ENCODE results near the gene GTF3C1.

GTF3C1 gene

DNA sequence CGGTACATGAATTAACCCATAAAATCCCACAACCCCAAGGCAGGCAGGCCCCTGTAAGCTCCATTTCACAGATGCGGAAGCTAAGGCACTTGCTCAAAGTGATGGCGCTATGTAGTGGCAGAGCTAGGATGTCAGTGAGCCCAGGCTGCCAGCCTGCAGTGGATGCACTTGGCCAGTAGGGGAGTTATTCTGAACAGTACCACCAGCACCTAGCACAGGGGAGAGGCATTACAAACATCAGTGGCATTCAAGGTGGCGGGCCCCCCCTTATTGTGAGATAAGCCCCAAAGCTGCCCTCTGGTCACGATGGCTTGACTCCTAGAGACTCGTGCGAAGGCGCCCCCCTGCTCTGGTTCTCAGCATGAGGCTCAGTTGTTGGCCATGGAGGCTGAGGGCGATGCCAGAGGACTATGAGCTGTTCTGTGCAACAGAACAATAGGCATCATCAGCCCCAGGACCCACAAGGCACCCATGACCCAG, 33.8 kb downstream of the GTF3C1 start:
- peak; percentile 46 for DNase-seq

GRCh38 chr16:27514806-27515205, 34.9 kb downstream of the GTF3C1 start:
- no peak for DNase-seq

DNA sequence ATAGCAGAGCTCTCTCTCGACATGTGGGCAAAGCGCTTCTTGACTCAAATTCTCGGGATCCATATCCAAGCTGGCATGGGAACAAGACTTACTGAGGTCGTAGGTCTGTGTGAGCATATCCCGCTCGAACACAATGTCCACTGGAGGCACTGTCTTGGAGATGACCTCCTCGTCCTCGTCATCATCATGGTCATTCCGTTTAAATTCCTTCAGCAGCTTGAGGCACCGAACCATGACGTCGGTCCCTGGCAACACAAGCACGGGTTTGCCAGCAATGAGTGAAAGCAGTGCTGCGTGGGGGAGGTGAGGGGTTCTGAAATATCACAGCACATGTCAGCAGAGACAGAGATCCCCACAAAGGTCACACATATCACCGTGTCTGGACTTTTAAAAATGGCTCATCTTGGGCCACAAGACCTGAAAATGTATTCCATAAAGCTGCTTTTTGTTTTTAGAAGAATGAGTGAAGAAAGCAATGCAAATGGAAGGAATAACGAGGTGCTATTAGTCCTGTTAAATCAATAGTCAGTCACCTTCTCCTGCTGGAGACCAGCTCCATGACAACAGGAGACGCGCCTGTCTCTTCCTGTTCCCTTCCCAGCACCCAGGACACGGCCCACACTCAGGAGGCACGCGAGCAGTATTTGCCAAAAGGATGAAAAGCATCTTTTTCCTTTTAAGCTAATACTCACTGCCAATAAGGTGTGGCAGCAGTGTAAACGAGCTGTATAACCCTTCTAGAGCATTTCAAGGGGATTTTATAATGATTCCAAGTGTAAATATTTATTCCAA, 37.9 kb downstream of the GTF3C1 start:
- DNase-seq: no peak

- DNase-seq: no peak
Observed at GRCh38 chr16:27508476-27508875, 41.2 kb downstream of the GTF3C1 start.

GRCh38 chr16:27506771-27507170, 42.9 kb downstream of the GTF3C1 start:
- no peak for DNase-seq

DNA sequence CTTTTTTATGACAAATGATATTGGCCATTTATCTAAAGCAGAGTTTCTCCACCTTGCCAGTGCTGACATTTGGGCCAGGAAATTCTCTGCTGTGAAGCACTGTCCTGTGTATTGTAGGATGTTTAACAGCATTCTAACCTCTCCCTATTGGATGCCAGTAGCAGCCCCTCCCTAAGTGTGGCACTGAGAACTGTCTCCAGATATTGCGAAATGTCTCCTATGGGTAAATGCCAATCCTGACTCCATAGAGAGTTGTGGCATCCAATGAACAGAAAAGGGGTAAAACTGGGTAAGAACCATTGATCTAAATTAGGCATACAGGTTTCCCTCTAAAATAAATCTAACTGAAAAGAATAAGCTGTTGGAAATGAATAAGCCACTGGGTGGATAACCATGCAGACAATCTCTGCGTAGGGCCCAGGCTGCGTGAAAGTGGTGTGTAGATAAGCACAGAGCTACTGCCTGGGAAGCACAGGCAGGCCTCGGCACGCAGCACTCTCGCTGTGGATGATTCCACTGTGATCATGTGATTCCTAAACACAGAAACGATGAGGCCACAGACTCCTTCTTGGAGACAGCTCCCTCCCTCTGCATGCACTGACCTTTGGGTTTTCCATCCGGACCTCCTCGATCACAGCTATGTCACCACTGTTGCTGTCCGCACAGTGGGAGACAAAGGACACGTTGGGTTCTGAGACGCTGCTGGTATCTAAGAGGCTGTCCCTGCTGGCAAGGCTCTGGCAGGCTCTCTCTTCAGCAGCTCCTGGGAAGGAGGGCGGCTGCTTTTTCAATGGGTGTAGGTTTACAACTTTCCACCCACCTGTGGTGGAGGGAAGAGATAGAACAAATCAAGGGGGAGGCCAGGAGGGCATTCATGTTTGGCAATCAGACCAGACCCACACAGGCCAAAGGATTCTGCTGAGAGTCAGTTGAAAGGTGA, 44.1 kb downstream of the GTF3C1 start:
- no peak for DNase-seq

- DNase-seq: no peak
Observed at GRCh38 chr16:27503662-27504061, 46.1 kb downstream of the GTF3C1 start.

GRCh38 chr16:27500801-27501200, 48.9 kb downstream of the GTF3C1 start:
- DNase-seq: no peak

- no peak for DNase-seq
Observed at GRCh38 chr16:27499659-27500055, 50.1 kb downstream of the GTF3C1 start.

DNA sequence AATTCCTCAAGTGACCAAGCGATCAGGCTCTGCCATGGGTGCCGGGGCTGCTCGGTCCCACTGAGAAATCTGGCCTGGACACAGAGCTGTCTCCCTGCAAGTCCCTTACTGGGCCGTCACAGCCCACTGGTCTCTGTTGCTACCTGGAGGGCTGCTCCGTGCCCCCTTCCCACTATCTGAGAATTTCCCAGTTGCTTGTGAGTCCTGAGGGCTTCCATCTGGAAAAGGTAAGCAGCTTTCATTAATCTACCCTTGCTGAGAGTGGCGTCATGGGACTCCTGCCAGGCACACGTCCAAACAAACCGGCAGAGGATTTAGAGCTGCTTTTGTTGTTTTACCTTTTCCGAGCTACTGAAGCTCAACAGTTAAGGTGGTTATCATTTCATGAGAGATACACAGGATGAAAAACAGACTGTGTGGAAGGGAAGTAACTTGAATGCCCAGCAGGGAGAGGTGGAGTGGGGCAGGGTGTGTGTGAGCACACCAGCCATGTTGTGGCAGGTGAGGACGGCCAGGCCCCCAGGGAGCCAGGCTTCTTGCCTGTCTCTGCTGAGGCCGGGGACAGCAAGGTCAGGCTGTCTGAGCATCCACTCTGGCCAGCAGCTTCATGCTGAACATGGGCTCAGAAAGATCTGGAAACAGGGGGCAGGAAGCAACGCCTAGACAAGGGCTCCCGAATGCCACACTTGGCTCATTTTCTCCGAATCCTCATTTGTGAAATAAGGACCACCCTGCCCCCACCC, 50.6 kb downstream of the GTF3C1 start:
- DNase-seq: no peak

DNA sequence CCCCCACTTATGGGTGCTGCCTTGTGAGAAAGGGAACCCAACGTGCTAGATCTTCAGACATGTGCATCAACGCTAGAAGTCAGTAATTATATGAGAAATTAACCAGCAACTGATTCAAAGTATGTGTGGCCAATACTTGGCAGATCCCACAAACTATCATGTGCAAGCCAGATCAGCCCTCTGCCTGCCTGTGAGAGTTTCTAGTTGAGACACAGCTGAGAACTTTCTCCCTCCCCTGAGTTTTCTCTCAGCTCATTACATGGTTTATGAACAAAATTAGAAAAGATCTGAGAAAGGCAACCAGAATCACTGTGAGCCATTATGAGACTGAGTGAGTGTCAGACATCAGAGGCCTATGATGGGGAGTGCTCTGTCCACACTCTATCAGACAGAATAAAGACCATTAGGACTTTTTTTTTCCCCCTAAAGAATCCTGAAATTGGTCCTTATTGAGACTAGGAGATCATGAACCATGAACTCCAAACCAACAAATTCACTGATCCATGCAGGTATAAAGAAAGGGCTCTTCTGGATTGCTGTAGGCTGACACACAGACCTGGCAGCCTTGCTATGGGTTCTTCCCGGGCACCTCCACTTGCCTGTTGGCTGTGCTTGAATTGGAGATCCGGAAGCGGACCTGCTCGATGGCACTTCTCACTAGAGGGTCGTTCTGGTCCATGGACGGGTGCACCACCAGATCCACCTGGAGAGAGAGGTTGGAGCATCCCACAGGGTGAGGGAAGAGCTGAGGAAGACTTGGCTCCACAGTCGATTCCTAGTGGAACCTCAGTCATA, 51.5 kb downstream of the GTF3C1 start:
- no peak for DNase-seq

GRCh38 chr16:27495191-27495590, 54.5 kb downstream of the GTF3C1 start:
- no peak for DNase-seq

DNA sequence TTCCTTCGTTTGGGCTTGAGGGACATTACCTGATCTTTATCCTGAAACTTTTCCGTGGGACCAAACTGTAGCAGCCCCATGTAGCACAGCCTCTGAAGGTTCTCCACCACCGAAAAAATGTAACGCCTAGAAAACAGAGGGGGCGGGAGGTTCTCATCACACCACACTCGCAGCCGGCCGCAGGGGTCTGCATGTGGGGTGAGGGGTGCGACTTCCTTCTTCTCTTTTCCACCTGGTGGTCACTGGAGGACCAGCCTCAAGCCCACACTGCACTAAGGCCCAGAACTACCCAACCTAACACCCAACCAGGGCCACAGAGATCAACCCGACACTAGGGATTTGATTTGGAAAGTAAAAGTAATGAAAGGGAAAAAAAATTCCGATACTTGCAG, 57.1 kb downstream of the GTF3C1 start:
- DNase-seq: no peak

GRCh38 chr16:27491894-27492587, 57.7 kb downstream of the GTF3C1 start:
- DNase-seq: no peak

GRCh38 chr16:27489906-27490305, 59.8 kb downstream of the GTF3C1 start:
- DNase-seq: no peak

GRCh38 chr16:27489421-27489820, 60.3 kb downstream of the GTF3C1 start:
- DNase-seq: no peak

- DNase-seq: no peak
Observed at GRCh38 chr16:27486760-27487159, 63.0 kb downstream of the GTF3C1 start.

- DNase-seq: no peak
Observed at GRCh38 chr16:27486344-27486743, 63.4 kb downstream of the GTF3C1 start.

GRCh38 chr16:27485811-27486210, 63.9 kb downstream of the GTF3C1 start:
- DNase-seq: no peak

- DNase-seq: no peak
Observed at GRCh38 chr16:27485126-27485525, 64.6 kb downstream of the GTF3C1 start.

DNA sequence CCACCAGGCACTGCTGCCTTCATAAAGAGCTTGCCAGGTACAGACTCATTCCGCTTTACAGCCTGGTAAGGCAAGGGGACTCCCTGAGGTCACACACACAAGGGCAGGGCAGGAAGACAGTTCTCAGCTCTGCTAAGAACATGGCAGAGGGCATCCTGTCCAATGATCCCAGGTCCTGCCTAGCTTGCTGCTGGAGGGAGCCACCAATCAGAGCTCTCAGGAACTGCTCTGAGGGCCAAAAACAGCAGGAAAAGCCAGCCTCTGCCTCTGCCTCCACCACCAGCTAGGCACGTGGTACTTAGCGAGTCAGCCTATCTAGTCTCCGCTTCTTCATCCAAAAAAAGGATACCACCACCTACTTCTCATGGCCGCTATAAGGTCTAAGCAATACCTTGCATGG, 66.1 kb downstream of the GTF3C1 start:
- DNase-seq: no peak

- DNase-seq: no peak
Observed at GRCh38 chr16:27483088-27483437, 66.7 kb downstream of the GTF3C1 start.
